ENCODE measurements around the gene ATXN3. TPM values are rescaled to one million over a fixed set of nuclear protein-coding genes. Genes with fewer than 3 reads are reported as not detected.

ATXN3 gene
- total and polyA plus RNA-seq, 2 of the 13 experiments (the other 11 are each of a cell fraction or from before 2014, with no cell fraction given) = 14.9 to 17.3 TPM

DNA sequence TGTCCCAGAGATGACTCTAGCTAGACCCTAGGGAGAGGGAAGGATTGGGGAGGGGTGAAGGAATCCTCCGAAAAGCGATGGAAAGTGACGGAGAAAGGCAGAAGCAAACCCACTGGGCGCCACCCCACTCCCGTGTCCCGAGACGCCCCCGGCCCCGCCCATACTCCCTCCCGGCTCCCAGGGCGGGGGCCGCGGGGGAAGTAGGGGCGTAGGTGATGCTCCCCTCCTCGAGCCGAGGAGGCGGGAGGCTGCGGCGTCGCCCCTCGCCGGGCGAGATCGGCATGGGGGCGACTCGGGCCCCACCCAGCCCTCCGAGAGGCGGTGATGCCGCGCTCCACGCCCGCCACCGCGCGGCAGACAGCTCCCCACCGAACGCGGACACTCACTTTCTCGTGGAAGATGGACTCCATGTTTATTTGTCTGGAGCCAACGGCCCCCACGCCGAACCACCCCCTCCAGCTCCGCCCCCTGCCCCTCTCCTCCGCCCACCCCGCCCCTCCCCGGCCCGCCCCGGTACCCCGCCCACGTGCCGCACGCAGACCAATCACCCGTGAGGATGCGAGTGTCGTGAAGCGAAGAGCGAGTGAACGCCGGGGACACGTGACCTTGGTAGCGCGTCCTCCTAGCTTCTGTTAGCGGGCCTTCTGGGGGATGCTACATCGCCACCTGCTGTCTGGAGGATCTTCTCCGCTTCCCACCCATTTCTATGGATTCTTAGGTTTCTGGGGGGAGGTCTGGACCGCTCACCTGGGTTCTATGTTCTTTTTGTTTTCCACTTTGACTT is at the start of gene ATXN3 (continued):
- TF ChIP-seq RERE (CRISPR knock-in tag; IDR thresholded peaks at IDR 0.05; ENCODE audit: low read depth) (no peak), CHD4 (IDR thresholded peaks at IDR 0.05; ENCODE audit: borderline replicate concordance, low read length) (no peak), ARNT (IDR thresholded peaks at IDR 0.05) (no peak), ZNF576 (CRISPR knock-in tag; IDR thresholded peaks at IDR 0.05) (no peak), ETS1 (CRISPR knock-in tag; IDR thresholded peaks at IDR 0.05) (no peak), GPN1 (CRISPR knock-in tag; IDR thresholded peaks at IDR 0.05; ENCODE audit: borderline replicate concordance) (no peak), ATF4 (CRISPR knock-in tag; IDR thresholded peaks at IDR 0.05) (no peak), ZBTB21 (CRISPR knock-in tag; IDR thresholded peaks at IDR 0.05) (no peak), ASH2L (IDR thresholded peaks at IDR 0.05; ENCODE audit: insufficient read length, low read depth, low read length) (peak; percentile 60), ZNF407 (CRISPR knock-in tag; IDR thresholded peaks at IDR 0.05; ENCODE audit: not compliant biosample characterization) (no peak)
- TF ChIP-seq, protein P1, sequence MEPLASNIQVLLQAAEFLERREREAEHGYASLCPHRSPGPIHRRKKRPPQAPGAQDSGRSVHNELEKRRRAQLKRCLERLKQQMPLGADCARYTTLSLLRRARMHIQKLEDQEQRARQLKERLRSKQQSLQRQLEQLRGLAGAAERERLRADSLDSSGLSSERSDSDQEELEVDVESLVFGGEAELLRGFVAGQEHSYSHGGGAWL (CRISPR knock-in tag; IDR thresholded peaks at IDR 0.05) = 0 out of 2 replicates have a peak, but pooled peaks have one; percentile 11

All from HepG2 (cell line).